ENCODE results near the gene PHYKPL.

Gene PHYKPL

DNA sequence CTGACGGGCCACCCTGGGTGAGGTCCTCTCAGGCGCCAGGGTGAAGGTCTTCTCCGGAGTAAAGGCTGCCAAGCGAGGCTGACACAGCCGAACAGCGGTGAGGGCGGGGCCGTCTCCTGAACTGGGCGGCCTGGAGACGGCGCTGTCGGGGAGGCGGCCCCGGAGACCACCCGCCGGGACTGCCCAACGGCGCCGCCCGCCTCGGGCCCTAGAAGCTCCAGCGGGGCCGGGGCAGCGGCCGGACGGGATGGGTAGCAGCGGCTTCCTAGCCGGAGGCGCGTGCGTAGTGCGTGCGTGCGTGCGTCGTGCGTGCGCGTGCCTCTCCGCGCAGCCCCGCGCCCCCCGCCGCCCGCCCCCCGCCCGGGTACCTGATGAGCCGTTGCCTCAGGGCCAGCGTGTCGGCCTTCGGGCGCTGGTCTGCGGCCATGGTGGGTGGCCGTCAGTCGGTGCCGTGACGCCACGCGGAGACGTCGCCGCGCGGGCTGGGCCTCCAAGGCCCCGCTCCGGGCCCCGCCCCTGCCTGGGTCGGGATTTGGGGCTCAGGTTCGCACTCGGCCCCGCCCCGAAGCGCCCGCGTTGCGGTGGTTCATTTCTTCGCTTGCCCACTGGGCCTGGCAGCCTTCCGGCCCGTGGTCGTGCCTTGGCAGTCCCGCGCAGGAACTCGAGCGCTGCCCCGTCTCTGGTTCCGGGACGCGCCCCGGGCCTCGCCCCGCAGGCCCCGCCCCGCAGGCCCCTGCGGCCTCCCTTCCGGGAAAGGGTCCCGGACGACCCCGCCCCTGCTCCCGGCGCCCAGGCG is at the start of gene PHYKPL:
Gene PHYKPL (minus strand): TSS at position 679 of the 796 bp plus-strand sequence. CDS start 252 bp downstream, at position 427.
- peak in 1 of 2 experiments; percentile 76 for DNase-seq

- DNase-seq = no peak
These were observed 49.8 kb upstream of the PHYKPL start for GRCh38 chr5:178282391-178282790.

GRCh38 chr5:178281331-178281730 is 48.7 kb upstream of the PHYKPL start:
- no peak for DNase-seq

DNA sequence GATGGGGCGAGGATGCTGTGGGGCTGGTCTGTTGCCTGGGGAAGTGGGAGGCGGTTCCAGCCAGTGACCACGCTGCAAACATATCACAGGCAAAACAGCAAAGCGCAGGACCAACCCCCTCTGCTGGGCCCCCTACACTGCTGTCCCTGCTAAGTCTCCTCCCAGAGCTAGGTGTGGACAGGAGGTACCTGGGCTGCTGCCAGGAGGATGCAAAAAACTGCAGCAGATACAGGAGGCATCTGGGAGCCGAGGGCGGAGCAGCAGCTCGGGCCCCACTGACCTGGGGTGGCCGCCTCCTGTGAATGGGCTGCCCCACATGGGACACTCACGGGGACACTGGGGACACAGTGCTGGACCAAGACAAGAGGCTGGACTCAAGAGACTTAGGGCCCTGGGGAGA is 48.0 kb upstream of the PHYKPL start:
- DNase-seq = no peak

GRCh38 chr5:178279723-178280438 is 47.3 kb upstream of the PHYKPL start:
- peak; percentile 42 to 75 for DNase-seq

- no peak for DNase-seq
These were observed 46.6 kb upstream of the PHYKPL start for GRCh38 chr5:178279026-178279722.

DNA sequence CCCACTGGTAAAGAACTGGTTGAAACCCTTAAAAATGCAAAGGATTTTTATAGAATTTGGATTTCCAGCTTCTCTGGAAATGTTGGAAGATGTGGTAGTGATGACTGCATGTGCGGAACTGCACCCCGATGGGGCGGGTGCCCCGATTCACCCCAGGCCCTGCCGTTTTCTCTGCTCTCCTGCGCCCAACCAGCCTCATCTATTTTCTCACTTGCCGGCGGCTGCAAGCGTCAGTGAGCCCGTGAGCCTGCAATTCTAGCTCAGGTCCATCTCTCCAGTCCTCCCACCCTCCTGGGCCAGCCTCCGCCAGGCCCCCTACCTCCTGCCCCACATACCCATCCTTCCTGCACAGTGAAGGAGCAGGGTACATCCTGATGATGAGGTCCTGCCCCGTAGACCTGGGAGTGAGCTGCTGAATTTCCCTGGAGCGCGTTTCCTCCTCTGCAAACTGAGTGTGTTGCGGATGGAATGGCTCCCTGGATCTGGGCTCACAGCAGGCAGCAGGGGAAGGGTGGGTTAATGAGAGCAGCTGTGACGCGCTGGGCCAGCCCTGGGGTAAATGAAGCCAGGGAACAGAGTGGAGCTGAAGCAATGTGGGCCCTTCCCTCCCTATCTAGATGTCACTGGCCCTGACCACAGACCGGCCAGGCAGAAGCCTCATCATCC is 45.9 kb upstream of the PHYKPL start:
- no peak for DNase-seq

- DNase-seq = no peak
These were observed 45.3 kb upstream of the PHYKPL start for GRCh38 chr5:178277866-178278265.

GRCh38 chr5:178277346-178277745 is 44.7 kb upstream of the PHYKPL start:
- DNase-seq = no peak

- DNase-seq = no peak
These were observed 42.4 kb upstream of the PHYKPL start for GRCh38 chr5:178274781-178275537.

- DNase-seq = no peak
These were observed 41.3 kb upstream of the PHYKPL start for GRCh38 chr5:178273665-178274541.

DNA sequence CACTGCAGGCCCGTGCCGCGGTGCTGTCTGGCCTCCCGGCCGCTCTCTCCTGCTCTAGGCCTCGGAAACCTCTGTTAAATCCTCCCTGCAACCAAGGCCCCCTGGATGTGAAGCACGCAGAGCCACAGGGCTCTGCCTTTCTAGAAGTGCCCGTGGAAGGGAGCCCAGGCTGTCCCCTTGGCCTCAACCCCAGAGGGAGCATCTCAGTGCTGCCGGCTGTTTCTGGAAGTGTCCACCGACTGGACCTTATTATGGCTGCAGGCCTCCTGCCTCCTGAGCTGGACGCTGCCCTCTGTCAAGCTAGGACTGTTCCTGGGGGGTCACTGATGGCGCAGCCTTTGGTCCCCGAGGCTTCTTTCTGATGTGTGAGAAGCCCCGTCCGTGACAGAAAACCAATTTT is 40.4 kb upstream of the PHYKPL start:
- no peak for DNase-seq

DNA sequence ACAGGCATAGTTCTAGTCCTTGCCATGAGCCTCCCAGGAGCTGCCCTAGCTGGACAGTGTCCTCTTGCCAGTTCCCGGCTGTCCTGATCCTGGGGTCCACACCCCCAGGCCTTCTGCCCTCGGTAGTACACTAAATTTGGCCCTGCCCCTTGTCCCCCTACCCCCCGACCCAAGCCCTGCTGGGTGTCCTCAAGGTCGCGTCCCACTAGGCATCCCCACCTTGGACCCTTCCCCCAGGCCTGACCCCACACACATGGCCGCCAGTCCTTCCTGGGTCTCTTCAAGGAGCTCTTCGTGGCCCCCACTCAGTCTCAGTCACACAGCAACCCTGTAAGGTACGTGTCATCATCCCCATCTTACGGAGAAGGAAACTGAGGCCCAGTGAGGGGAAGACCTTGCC is 40.0 kb upstream of the PHYKPL start:
- DNase-seq = no peak

DNA sequence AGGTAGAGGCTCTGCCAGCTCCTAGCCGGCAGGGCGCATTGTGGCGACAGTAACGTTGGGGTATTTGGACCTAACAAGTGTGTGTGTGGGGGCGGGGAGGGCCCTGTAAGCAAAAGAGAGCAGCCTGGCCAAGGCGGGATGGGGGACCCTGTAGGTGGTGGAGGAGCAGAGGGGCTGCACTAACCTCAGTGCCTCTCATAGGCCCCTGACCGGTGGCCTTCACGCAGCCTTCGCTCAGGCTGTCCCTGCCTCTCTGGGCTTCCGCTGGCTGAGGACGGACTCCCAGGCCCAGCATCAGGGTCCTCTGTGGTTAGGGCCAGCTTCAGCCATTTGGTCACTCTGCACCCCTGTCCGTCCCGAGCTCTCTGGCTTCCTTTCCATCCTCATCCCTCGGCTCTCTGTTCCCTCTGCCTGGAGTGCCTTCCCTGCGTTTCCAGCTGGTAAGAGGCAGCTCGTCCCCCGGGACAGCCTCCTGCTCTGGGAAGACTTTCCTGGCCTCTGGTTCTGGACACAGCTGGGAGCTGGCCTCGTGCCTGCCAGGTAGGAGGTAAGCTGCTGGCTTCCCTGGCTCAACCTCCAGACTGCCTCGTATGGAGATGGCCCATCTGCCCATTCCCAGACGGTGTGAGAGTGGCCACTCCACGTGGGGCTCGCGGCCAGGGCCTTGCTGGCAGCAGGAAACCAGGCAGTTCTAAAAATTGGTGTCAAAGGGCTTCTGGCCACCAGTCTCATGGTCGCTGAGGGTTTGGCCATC is 39.3 kb upstream of the PHYKPL start:
- DNase-seq = no peak

DNA sequence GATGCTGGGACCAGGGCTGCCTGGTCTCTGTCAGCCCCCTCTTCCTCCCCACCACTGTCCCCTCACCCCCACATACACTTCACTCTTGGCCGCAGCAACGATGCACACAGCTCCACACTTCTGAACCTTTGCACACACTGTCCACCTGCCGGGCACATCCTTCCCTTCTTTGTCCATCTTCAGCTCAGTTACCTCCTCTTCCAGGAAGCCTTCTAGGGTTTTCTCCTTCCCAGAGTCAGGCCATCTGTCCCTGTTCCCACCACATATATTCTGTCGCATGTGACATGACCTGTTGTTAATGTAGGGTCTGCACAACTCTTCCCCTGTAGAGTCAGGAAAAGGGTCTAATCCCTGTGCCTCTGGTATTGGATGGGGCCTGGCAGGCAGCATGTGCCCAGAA is 38.6 kb upstream of the PHYKPL start:
- no peak for DNase-seq

- DNase-seq = no peak
These were observed 36.9 kb upstream of the PHYKPL start for GRCh38 chr5:178269499-178269898.

DNA sequence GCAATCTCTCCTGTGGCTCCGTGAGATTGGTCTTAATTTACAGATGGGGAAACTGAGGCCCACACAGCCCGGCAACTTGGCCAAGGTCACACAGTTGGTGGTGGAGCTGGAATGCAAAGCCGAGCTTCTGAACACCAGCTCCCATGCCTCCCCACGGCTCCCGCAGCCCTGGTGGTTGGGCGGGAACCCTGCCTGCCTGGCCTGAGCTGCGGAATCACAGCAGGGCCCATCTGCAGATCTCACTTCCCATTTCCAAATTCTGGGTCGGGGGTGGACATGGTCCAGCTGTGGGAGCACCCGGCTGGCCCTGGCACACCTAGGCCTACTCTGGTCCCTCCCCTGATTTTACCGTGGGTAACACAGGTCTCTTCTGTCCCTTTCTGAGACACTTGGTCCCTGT is 35.3 kb upstream of the PHYKPL start:
- DNase-seq = no peak

GRCh38 chr5:178267245-178267644 is 34.6 kb upstream of the PHYKPL start:
- no peak for DNase-seq

- no peak for DNase-seq
These were observed 34.0 kb upstream of the PHYKPL start for GRCh38 chr5:178266581-178266980.

- no peak for DNase-seq
These were observed 33.1 kb upstream of the PHYKPL start for GRCh38 chr5:178265746-178266145.

DNA sequence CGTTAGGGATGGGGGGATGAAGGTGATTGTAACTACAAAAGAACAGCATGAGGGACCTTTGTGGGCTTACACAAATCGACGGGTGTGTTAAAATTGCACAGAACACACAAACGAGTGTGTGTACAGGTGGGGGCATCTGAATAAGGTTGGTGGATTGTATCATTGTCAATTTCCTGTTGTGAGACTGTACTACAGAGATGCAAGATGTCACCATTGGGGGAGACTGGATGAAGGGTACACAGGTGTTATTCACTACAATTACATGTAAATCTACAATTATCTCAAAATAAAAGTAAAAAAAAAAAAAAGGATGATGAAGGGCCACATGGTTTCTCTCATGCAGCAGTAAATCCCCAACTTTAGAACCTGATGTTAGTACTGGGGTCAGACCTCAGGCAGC is 31.4 kb upstream of the PHYKPL start:
- no peak for DNase-seq
